Thoracic aorta endothelial cell (primary cell): ENCODE data around the gene MAN2B1. TPM values are rescaled to one million over a fixed set of nuclear protein-coding genes. Genes with fewer than 3 reads are reported as not detected.

Experiments
- small RNA-seq: library from RNA; depleted of rRNA; stranded (forward); fragments of <200 nt; gene quantifications from one replicate; pipeline ENCODE3, GENCODE V24; 2012
- total RNA-seq: library from RNA; depleted of rRNA; stranded (reverse); fragments of >200 nt; gene quantifications from 2 replicates; pipeline ENCODE4 v1.2.3, GENCODE V29; 2012

MAN2B1 gene
- 25.9 and 29.6 TPM in 2 replicates for total RNA-seq

DNA sequence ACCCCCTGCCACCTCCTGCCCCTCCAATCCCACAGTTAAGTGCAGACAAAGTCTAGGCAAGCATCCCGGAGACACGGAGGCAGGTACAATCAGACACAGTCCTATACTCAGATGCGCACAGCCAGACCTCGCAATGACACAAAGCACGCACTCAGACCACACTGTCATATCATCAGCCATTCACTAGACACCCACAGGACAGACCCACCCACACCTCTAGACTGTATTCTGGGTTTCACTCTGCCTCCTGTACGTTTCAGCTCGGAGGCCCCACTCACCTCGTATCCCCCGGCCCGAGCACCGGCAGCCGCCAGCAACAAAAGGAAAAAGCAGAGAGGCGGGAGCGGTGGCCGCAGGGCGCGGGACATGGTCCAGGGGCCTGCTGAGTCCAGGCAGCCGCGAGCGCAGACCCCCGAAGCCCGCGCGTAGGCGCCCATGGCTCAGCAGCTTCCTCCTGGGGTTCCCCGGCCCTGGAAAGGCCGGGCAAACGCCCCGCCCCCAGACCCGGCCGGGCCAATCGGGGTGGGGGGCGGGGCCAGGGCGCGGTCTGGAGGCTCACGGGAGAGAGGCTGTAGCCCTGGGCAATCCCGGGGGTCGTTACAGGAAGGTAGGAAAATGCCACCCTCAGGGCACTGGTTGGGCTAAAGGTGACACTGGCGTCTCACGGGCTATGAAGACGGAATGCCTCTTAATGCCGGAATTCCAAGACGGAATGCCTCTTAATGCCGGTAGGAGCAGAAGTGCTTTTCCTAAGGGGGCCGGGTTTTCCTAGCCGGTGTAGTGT, at the start of gene MAN2B1, which contains the start of gene WDR83:
Gene MAN2B1, minus strand, starts transcription at position 478 of the 784 bp plus-strand sequence. Its CDS starts 41 bp downstream, at position 437.
Gene WDR83, plus strand, starts transcription at position 543 of the 784 bp plus-strand sequence. CDS start 2,984 bp downstream, outside the sequence.

DNA sequence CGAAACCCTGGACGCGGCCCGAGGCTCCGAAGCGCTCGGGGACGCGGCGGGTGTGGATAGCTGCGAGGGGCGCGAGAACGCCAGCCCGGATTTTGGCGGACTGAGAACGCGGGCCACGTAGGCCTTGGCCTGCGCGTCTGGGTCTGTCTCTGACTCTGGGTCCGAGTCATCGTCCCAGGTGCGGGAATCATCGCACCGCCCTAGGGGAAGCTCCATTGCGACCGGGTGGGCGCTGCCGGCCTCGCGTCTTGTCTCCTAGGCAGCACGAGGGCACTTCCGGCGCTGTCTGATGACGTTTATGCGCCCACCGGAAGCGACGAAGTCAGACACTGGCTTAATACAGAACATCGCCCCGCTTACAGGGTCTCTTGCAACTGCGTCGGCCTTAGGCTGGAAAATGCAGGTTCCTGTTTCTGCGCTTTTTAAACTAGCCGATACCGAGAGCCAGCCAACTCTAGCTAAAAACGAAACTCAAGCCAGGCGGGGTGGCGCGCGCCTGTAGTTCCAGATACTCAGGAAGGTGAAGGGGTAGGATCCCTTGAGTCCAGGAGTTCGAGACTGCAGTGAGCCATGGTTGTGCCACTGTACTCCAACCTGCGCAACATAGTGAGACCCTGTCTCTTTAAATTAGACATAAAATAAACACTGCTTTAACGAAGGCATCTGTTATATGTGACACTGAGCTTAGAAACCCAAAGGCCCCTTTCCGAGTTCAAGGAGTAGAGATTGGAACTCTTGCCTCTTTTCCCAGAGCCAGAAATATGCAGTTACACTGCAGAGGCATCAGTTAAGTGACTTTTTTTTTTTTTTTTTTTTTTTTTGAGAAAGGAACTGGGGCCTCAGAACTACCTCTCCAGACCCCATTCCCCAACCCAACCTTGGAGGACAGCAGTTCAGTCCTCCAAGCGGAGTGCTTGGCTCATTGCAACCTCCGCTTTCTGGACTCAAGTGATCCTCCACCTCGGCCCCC, 30.1 kb upstream of the MAN2B1 start, which contains the start of gene FBXW9:
Gene FBXW9, minus strand, starts transcription at position 266 of the 970 bp plus-strand sequence. Its CDS starts 50 bp downstream, at position 216.

DNA sequence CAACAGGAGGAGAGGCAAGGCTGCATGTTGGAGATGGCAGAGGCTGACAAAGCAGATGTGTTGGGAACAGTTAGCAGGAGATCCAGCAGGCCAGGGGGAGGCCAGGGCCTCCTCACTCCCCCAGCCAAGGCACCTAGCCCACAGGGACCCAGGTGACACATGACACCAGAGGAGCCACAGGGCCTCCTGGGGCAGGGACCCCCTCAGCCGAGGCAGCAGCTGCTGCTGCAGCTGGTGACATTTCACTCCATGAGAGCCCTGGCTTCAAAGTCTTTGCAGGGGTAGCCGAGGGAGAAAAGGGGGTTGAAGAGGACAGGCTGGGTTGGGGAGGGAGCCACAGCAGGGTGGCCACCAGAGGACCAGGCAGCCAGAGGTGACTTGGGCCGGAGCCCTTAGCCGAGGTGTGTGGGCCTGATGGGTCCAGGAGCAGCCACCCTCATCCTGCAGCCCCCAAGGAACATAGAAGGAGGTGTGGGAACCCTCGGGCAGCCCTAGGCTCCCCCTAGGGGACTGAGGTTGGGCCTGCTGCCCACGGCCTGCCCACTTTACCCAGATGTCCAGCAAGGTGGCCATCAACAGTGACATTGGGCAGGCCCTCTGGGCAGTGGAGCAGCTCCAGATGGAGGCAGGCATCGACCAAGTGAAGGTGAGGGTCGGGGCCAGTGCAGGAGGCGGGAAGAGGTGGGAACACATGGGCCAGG, 21.1 kb upstream of the MAN2B1 start, which contains the start of gene GNG14:
Gene GNG14, plus strand, starts transcription at position 503 of the 701 bp plus-strand sequence. Its CDS starts 51 bp downstream, at position 554.

DNA sequence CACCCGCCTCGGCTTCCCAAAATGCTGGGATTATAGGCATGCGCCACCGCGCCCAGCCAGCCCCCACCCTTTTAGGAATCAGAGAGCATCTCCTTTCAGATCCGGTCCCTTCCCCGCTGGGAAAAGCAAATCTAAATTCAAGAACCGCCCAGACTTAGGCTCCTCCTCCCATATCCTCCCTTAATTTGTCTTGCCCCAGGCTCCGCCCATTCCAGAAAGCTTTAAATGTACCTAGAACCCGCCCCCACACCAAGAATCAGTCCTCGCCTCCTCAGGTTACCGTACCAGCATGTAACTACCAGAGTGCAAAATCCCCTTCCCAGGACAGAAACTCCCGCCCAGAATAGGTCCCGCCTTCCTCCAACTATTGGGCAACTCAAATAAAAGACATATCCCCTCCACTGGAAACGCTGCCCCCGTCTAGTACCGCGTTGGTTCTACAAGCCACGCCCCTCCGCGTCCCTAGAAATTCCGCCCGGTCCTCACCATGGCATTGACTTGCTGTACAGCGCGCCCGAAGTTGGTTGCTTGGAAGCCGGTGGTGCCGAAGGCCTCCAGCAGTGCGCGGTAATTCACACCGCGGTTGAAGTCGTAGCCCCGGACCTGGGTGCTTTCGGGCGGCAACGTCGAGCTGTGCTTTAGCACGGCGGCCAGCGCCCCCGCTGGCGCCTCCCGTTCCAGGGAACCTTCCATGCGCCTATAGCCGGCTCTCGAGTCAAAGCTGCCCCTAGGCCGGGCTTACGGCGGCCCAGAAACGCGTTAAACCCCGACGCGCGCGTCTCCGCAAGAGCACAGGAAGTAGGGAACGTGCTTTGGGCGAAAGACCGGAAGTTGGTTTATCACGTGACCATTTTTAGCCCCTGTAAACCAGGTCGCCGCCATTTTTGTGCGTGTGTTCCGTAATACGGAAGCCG, 14.8 kb upstream of the MAN2B1 start, which contains the start of gene DHPS:
Gene DHPS, minus strand, starts transcription at position 807 of the 914 bp plus-strand sequence. Its CDS starts 114 bp downstream, at position 693.

DNA sequence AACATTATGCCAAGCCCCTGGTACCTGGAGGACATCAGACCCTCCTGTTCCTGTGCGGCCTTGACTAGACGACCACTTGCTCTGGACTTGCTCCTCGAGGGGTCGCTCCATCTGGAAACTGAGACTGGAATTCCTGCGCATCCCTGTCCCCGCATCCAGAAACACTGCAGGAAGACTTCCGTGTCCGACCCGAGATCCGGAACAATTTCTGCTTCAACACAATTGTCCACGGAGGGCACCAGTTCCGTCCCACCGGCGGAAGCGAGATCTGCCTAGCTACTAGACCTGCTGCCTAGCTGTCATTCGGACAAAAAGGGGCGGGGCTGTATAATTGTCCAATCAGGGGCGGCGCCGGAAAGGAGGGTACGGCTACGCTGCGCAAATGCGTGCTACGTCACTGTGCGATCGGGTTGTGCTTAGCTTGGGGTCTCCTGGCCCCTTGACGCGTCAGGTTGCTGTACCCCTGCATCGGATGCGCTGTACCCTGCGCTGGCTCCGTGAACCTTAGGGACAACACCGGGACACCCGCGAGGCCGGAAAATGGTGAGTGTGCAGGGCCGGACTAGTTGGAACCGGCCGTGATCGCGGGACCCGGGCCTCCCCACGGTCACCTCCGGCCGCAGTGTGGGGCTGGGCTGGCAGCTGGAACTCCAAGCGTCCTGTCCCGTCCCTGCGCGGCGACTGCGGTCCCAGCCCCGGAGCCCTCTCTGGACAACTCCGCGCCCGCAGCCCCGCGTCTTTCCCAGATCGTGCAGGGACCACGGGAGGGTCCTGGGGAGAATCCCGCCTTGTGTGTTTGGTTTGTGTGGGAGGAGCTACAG, 55.8 kb downstream of the MAN2B1 start, which contains the start of the genes ZNF490 and ZNF791:
Gene ZNF490, minus strand, starts transcription at position 274 of the 821 bp plus-strand sequence. Its CDS starts 133 bp downstream, at position 141.
Gene ZNF791, plus strand, starts transcription at position 381 of the 821 bp plus-strand sequence. Its CDS starts 160 bp downstream, at position 541.

Small RNAs within 50 kb of the gene (small RNA-seq; reads per million reads assigned to genes)
- 14.3 reads per million, percentile 94 among the genes with 10 or more reads in this experiment for gene SNORD41

Other genes with a start within 250 kb of the MAN2B1 start
- 4.5 and 4.8 TPM in 2 replicates for gene ZNF443, start 225.7 kb downstream of the MAN2B1 start, total RNA-seq
- gene ZNF709, start 181.9 kb downstream of the MAN2B1 start, total RNA-seq = 2.8 and 2.9 TPM in 2 replicates
- gene ZNF564, start 115.3 kb downstream of the MAN2B1 start, total RNA-seq = 7.0 and 8.8 TPM in 2 replicates
- gene ZNF490, start 55.9 kb downstream of the MAN2B1 start, total RNA-seq = 8.8 and 9.4 TPM in 2 replicates
- 22.0 and 22.1 TPM in 2 replicates for gene ZNF791, start 55.8 kb downstream of the MAN2B1 start, total RNA-seq
- 5.9 and 6.4 TPM in 2 replicates for gene WDR83, start 65 bp upstream of the MAN2B1 start, total RNA-seq
- gene DHPS, start 15.1 kb upstream of the MAN2B1 start, total RNA-seq = 41.6 and 48.0 TPM in 2 replicates
- gene GNG14, start 21.3 kb upstream of the MAN2B1 start, total RNA-seq = not detected in 2 replicates
- 11.3 and 12.9 TPM in 2 replicates for gene FBXW9, start 29.9 kb upstream of the MAN2B1 start, total RNA-seq
- gene TNPO2, start 57.2 kb upstream of the MAN2B1 start, total RNA-seq = 37.1 and 43.5 TPM in 2 replicates
- 139 and 174 TPM in 2 replicates for gene TRIR, start 67.9 kb upstream of the MAN2B1 start, total RNA-seq
- gene GET3, start 70.8 kb upstream of the MAN2B1 start, total RNA-seq = 70.3 and 81.7 TPM in 2 replicates
- gene BEST2, start 85.0 kb upstream of the MAN2B1 start, total RNA-seq = not detected in 2 replicates
- gene HOOK2, start 108.8 kb upstream of the MAN2B1 start, total RNA-seq = 8.4 and 8.8 TPM in 2 replicates
- gene JUNB, start 124.7 kb upstream of the MAN2B1 start, total RNA-seq = 36.0 and 37.8 TPM in 2 replicates
- gene PRDX2, start 135.1 kb upstream of the MAN2B1 start, total RNA-seq = 192 and 196 TPM in 2 replicates
- 0.53 TPM in 1 of 2 replicates, not detected in the other for gene THSD8, start 135.3 kb upstream of the MAN2B1 start, total RNA-seq
- gene RNASEH2A, start 139.8 kb upstream of the MAN2B1 start, total RNA-seq = 30.5 and 31.0 TPM in 2 replicates
- not detected in 2 replicates for gene RTBDN, start 167.8 kb upstream of the MAN2B1 start, total RNA-seq
- gene MAST1, start 171.8 kb upstream of the MAN2B1 start, total RNA-seq = 0.22 and 0.53 TPM in 2 replicates
- 12.1 and 20.0 TPM in 2 replicates for gene DNASE2, start 214.7 kb upstream of the MAN2B1 start, total RNA-seq
- gene KLF1, start 220.5 kb upstream of the MAN2B1 start, total RNA-seq = not detected in 2 replicates
- 29.9 and 38.1 TPM in 2 replicates for gene GCDH, start 224.4 kb upstream of the MAN2B1 start, total RNA-seq